Endothelial cell (in vitro differentiated cells): Measurements from ENCODE around the gene ARMH3. TPM values are rescaled to one million over a fixed set of nuclear protein-coding genes. Genes with fewer than 3 reads are reported as not detected.

ENCODE experiments used
- DNase-seq: peaks from one replicate; pipeline ENCODE4 v3.0.0; 2021; ENCODE audit warnings: low spot score
- H3K27ac Mint-ChIP-seq: one replicate; pipeline ENCODE4 v1.8.0; 2021; ENCODE audit warnings: mixed read lengths, inconsistent platforms; ENCODE audit not compliant: unreplicated experiment
- H3K27me3 Mint-ChIP-seq: one replicate; pipeline ENCODE4 v1.8.0; 2021; ENCODE audit warnings: mild to moderate bottlenecking, moderate library complexity, mixed read lengths, inconsistent platforms; ENCODE audit not compliant: unreplicated experiment
- H3K36me3 Mint-ChIP-seq: one replicate; pipeline ENCODE4 v1.8.0; 2021; ENCODE audit warnings: mild to moderate bottlenecking, low read depth, mixed read lengths, inconsistent platforms; ENCODE audit not compliant: unreplicated experiment
- H3K4me1 Mint-ChIP-seq: one replicate; pipeline ENCODE4 v1.8.0; 2021; ENCODE audit warnings: mild to moderate bottlenecking, mixed read lengths, inconsistent platforms; ENCODE audit not compliant: unreplicated experiment
- H3K4me3 Mint-ChIP-seq: one replicate; pipeline ENCODE4 v1.8.0; 2021; ENCODE audit warnings: mild to moderate bottlenecking, mixed read lengths, inconsistent platforms; ENCODE audit not compliant: unreplicated experiment
- H3K9me3 Mint-ChIP-seq: one replicate; pipeline ENCODE4 v1.8.0; 2021; ENCODE audit warnings: mixed read lengths, inconsistent platforms; ENCODE audit not compliant: unreplicated experiment
- total RNA-seq: library from RNA; stranded (reverse); fragmentation: NEBNext Ultra II Directional; extraction: Animal tissue kit (Norgen Biotek cat#: 25700); gene quantifications from one replicate; pipeline ENCODE4 v1.2.1, GENCODE V29; 2021; ENCODE audit not compliant: unreplicated experiment
- TF ChIP-seq, protein P1 (sequence below): fragments of 200-600 bp; sonication (generic); IDR thresholded peaks from one replicate; pipeline ENCODE4 v1.5.0; 2021; ENCODE audit warnings: antibody characterized with exemption; ENCODE audit not compliant: unreplicated experiment

The ARMH3 gene
- total RNA-seq, 1 donor from 2014 or later, result 20.5 TPM

DNA sequence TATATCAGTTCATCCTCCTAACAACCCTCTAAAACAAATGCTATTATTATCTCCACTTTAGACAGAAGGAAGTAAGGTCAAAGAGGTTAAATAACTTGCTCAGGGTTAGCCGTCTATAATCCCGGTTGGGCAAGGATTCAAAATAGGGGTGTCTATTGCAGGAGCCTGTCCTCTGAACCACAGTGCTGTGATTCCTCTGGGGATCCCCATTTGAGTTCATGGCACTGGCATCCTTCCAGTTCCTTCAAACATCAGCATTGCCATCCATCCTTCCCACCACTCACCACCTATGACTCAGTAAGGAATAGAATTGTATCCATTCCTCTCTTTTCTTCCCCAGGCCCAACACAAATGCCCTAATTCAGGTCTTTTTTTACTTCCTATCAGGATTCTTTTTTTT is 34.8 kb upstream of the ARMH3 start:
- peaks cover 6% of the 10 kb centered on the region for H3K4me1 Mint-ChIP-seq
- H3K36me3 Mint-ChIP-seq, result peaks cover 17% of the 10 kb centered on the region
- H3K4me3 Mint-ChIP-seq, result no peak overlapping the region
- H3K27ac Mint-ChIP-seq, result no peak overlapping the region
- H3K27me3 Mint-ChIP-seq, result peaks cover 2% of the 10 kb centered on the region
- no peak for DNase-seq
- H3K9me3 Mint-ChIP-seq, result no peaks in the 10 kb centered on the region
- TF ChIP-seq, protein P1, sequence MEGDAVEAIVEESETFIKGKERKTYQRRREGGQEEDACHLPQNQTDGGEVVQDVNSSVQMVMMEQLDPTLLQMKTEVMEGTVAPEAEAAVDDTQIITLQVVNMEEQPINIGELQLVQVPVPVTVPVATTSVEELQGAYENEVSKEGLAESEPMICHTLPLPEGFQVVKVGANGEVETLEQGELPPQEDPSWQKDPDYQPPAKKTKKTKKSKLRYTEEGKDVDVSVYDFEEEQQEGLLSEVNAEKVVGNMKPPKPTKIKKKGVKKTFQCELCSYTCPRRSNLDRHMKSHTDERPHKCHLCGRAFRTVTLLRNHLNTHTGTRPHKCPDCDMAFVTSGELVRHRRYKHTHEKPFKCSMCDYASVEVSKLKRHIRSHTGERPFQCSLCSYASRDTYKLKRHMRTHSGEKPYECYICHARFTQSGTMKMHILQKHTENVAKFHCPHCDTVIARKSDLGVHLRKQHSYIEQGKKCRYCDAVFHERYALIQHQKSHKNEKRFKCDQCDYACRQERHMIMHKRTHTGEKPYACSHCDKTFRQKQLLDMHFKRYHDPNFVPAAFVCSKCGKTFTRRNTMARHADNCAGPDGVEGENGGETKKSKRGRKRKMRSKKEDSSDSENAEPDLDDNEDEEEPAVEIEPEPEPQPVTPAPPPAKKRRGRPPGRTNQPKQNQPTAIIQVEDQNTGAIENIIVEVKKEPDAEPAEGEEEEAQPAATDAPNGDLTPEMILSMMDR, result no peak

DNA sequence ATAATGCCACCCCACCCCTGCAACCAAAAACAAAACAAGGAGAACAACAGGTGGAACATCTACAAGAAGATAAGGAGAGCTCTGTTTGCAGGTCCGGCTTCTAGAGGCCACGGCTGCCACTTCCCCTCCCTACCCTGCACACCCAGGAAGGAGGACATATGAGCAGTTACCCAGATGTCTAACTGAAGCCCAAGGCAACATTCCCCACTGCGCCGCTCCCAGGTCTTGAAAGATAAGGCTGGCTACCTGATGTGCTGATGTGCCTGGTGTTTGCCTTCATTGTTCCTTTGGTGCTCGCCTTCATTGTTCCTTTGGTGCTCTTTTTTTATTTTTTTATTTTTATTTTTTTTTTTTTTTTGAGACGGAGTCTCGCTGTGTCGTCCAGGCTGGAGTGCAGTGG is 30.2 kb upstream of the ARMH3 start:
- Mint-ChIP-seq H3K9me3 (no peaks in the 10 kb centered on the region), H3K36me3 (peaks cover 16% of the 10 kb centered on the region), H3K4me3 (no peak overlapping the region), H3K4me1 (peaks cover 8% of the 10 kb centered on the region), H3K27me3 (peaks cover 2% of the 10 kb centered on the region), H3K27ac (no peak overlapping the region)
- TF ChIP-seq, protein P1, result no peak
- DNase-seq, result no peak

DNA sequence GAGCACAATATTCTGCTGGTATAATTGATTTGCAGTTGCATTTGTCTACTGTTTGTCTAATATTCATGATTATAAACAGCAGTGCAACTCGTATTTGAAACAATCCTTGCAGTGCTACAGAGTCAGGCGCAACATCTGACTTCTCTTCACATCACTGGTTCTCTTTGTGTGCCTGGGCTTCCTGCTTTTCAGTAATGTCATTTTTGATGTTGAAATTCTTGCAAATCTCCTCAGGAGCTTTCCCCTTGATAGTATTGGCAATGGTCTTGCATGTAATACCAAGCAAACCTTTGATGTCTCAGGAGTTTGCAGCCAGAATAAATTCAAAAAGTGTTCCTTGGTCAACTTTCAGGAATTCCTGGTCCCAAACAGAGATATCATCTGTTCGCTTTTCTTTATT is 29.4 kb upstream of the ARMH3 start:
- Mint-ChIP-seq H3K27me3 (peaks cover 2% of the 10 kb centered on the region), H3K4me3 (no peak overlapping the region), H3K36me3 (peaks cover 10% of the 10 kb centered on the region), H3K9me3 (no peaks in the 10 kb centered on the region), H3K27ac (no peak overlapping the region), H3K4me1 (peaks cover 8% of the 10 kb centered on the region)
- TF ChIP-seq, protein P1, result no peak
- DNase-seq, result no peak

DNA sequence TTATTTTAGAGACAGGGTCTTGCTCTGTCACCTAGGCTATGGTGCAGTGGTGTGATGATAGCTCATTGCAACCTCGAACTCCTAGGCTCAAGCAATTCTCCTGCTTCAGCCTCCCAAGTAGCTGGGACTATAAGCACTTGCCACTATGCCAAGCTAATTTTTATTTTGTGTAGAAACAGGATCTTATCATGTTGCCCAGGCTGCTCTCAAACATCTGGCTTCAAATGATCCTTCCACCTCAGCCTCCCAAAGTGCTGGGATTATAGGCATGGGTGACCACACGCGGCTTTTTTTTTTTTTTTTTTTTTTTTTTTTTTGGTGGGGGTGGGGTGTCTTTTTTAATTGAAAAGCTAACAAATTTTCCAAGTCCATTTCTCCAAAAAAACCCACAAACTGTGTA is 27.6 kb upstream of the ARMH3 start:
- Mint-ChIP-seq H3K36me3 (peaks cover 11% of the 10 kb centered on the region), H3K9me3 (no peaks in the 10 kb centered on the region), H3K4me1 (peaks cover 6% of the 10 kb centered on the region), H3K4me3 (no peak overlapping the region), H3K27me3 (peaks cover 2% of the 10 kb centered on the region), H3K27ac (no peak overlapping the region)
- DNase-seq, result no peak
- TF ChIP-seq, protein P1, result no peak

DNA sequence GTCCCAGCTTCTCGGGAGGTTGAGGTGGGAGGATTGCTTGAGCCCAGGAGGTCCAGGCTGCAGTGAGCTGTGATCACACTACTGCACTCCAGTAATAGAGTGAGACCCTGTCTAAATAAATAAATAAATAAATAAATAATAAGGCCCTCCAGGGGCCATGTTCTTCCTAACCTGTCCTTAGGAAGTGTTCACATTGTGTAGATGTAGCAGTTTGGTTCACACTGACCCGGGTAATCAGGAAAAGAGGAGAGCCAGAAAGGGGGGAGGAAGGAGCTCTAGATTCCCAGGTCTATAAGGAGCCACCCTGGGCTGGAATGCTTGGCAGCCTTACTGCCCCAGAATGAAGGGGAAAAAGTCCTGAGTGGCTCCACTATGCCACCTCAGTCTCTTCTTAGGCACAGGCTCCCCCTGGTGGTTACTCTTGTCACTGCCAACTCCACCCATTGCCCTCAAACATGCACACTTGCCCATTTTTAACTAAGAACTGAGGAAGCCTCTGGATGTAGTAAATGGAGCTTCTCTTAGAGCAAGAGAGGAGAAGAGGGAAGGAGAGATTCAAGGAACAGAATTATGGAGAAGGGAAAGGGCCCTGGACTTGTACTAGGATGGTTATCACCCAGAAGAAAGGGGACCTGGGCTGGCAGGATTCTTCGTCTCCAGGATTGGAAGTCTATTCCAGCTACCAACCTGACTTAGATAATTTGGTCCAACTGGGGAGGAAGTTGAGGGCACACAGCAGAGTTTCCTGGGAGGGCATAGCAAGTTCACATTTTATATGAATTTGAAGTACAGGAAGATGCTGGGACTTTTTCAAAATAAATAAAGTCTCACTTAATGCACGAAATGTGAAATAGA is 16.9 kb upstream of the ARMH3 start:
- Mint-ChIP-seq H3K36me3 (no peaks in the 10 kb centered on the region), H3K27me3 (peaks cover 5% of the 10 kb centered on the region), H3K4me1 (no peaks in the 10 kb centered on the region), H3K4me3 (no peak overlapping the region), H3K9me3 (no peaks in the 10 kb centered on the region), H3K27ac (no peak overlapping the region)
- peak; percentile 84 for DNase-seq
- TF ChIP-seq, protein P1, result peak; percentile 80
